GM12865 (cell line): ENCODE measurements around the gene WDR20.
"Not testable (repeated sequence)": the region's sequence is repeated elsewhere in the genome, so short reads cannot be mapped to it uniquely, and the experiment has no call there.

Experiments used
- DNase-seq: peaks from one replicate; pipeline ENCODE4 v3.0.0; 2010; ENCODE audit warnings: low read depth
- H3K4me3 ChIP-seq: 2 replicates; pipeline ENCODE4 v1.5.1; 2011; ENCODE audit warnings: mild to moderate bottlenecking, low read depth, low read length, control low read depth
- TF ChIP-seq, protein P1 (sequence below): IDR thresholded peaks from 2 replicates; pipeline ENCODE4 v1.5.1; 2011; ENCODE audit warnings: low read length, control low read depth, low read depth, inconsistent platforms; ENCODE audit not compliant: insufficient read depth; ENCODE audit errors: missing control alignments

Gene WDR20

GRCh38 chr14:102117852-102118251 lies 21.8 kb upstream of the WDR20 start:
- no peak for DNase-seq
- no peak overlapping the region for H3K4me3 ChIP-seq
- TF ChIP-seq, protein P1, sequence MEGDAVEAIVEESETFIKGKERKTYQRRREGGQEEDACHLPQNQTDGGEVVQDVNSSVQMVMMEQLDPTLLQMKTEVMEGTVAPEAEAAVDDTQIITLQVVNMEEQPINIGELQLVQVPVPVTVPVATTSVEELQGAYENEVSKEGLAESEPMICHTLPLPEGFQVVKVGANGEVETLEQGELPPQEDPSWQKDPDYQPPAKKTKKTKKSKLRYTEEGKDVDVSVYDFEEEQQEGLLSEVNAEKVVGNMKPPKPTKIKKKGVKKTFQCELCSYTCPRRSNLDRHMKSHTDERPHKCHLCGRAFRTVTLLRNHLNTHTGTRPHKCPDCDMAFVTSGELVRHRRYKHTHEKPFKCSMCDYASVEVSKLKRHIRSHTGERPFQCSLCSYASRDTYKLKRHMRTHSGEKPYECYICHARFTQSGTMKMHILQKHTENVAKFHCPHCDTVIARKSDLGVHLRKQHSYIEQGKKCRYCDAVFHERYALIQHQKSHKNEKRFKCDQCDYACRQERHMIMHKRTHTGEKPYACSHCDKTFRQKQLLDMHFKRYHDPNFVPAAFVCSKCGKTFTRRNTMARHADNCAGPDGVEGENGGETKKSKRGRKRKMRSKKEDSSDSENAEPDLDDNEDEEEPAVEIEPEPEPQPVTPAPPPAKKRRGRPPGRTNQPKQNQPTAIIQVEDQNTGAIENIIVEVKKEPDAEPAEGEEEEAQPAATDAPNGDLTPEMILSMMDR = no peak

- TF ChIP-seq, protein P1 = no peak
- no peak for DNase-seq
- H3K4me3 ChIP-seq = no peak overlapping the region
Observed at GRCh38 chr14:102120888-102121287, 18.8 kb upstream of the WDR20 start.

- TF ChIP-seq, protein P1 = no peak
- no peak for DNase-seq
Observed at GRCh38 chr14:102121567-102121966, 18.1 kb upstream of the WDR20 start.

GRCh38 chr14:102124419-102124818 lies 15.3 kb upstream of the WDR20 start:
- TF ChIP-seq, protein P1 = no peak
- no peak overlapping the region for H3K4me3 ChIP-seq
- DNase-seq = no peak

More at GRCh38 chr14:102121567-102121966, 18.1 kb upstream of the WDR20 start:
- H3K4me3 ChIP-seq = no peak overlapping the region

GRCh38 chr14:102125546-102125945 lies 14.2 kb upstream of the WDR20 start:
- H3K4me3 ChIP-seq = no peak overlapping the region
- no peak for DNase-seq
- TF ChIP-seq, protein P1 = no peak

GRCh38 chr14:102126807-102127455 lies 12.8 kb upstream of the WDR20 start:
- no peak overlapping the region for H3K4me3 ChIP-seq
- no peak for DNase-seq
- TF ChIP-seq, protein P1 = no peak

- H3K4me3 ChIP-seq = no peak overlapping the region
- TF ChIP-seq, protein P1 = no peak
- no peak for DNase-seq
Observed at GRCh38 chr14:102131741-102132140, 8.0 kb upstream of the WDR20 start.

GRCh38 chr14:102134021-102134420 lies 5.7 kb upstream of the WDR20 start:
- DNase-seq, H3K4me3 ChIP-seq: not testable (repeated sequence)

DNA sequence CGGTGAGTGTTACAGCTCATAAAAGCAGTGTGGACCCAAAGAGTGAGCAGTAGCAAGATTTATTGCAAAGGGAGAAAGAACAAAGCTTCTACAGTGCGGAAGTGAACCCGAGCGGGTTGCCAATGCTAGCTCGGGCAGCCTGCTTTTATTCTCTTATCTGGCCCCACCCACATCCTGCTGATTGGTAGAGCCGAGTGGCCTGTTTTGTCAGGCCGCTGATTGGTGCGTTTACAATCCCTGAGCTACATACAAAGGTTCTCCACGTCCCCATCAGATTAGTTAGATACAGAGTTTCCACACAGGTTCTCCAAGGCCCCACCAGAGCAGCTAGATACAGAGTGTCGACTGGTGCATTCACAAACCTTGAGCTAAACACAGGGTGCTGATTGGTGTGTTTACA lies 5.0 kb upstream of the WDR20 start:
- H3K4me3 ChIP-seq, DNase-seq: not testable (repeated sequence)

GRCh38 chr14:102135456-102135855 lies 4.2 kb upstream of the WDR20 start:
- H3K4me3 ChIP-seq = not testable (repeated sequence)

More at GRCh38 chr14:102135456-102135855, 4.2 kb upstream of the WDR20 start:
- DNase-seq = not testable (repeated sequence)
